ENCODE measurements around the gene MED12.
"Not testable (repeated sequence)": the region's sequence is repeated elsewhere in the genome, so short reads cannot be mapped to it uniquely, and the experiment has no call there.

Gene MED12

GRCh38 chrX:71166461-71166860 is 48.1 kb downstream of the MED12 start:
- FAIRE-seq: no peak

GRCh38 chrX:71167031-71167781 is 48.8 kb downstream of the MED12 start:
- no peak for FAIRE-seq

GRCh38 chrX:71168134-71168533 is 49.7 kb downstream of the MED12 start:
- no peak for FAIRE-seq

GRCh38 chrX:71169586-71169985 is 51.2 kb downstream of the MED12 start:
- no peak for FAIRE-seq

GRCh38 chrX:71170660-71171059 is 52.3 kb downstream of the MED12 start:
- FAIRE-seq: no peak

- FAIRE-seq: no peak
These were observed 52.9 kb downstream of the MED12 start for GRCh38 chrX:71171110-71171801.

- no peak for FAIRE-seq
These were observed 55.0 kb downstream of the MED12 start for GRCh38 chrX:71173440-71173839.

- FAIRE-seq: no peak
These were observed 56.4 kb downstream of the MED12 start for GRCh38 chrX:71174795-71175194.

GRCh38 chrX:71175531-71175930 is 57.1 kb downstream of the MED12 start:
- FAIRE-seq: no peak

GRCh38 chrX:71177327-71177726 is 58.9 kb downstream of the MED12 start:
- FAIRE-seq: no peak

GRCh38 chrX:71178908-71179307 is 60.5 kb downstream of the MED12 start:
- peak; percentile 48 for FAIRE-seq

GRCh38 chrX:71180579-71181265 is 62.3 kb downstream of the MED12 start:
- FAIRE-seq: not testable (repeated sequence)

- FAIRE-seq: no peak
These were observed 63.1 kb downstream of the MED12 start for GRCh38 chrX:71181558-71181909.

GRCh38 chrX:71181910-71182799 is 63.8 kb downstream of the MED12 start:
- peak; percentile 43 for FAIRE-seq

GRCh38 chrX:71182871-71183270 is 64.5 kb downstream of the MED12 start:
- no peak for FAIRE-seq

- FAIRE-seq: no peak
These were observed 64.9 kb downstream of the MED12 start for GRCh38 chrX:71183341-71183740.

- no peak for FAIRE-seq
These were observed 65.7 kb downstream of the MED12 start for GRCh38 chrX:71184092-71184491.

GRCh38 chrX:71184803-71185495 is 66.6 kb downstream of the MED12 start:
- FAIRE-seq: no peak

- no peak for FAIRE-seq
These were observed 72.9 kb downstream of the MED12 start for GRCh38 chrX:71191248-71191647.

Measured in endometrium (tissue), 2 donors.